Endothelial cell of umbilical vein (primary cell): Measurements from ENCODE around the gene POGZ. TPM values are rescaled to one million over a fixed set of nuclear protein-coding genes. Genes with fewer than 3 reads are reported as not detected.

ENCODE experiments used
- BruUV-seq: library from RNA; stranded (reverse); fragments of 400-500 nt; replicated peaks from 2 replicates; lab custom pipeline; 2021; lab: Mats Ljungman, UMichigan
- CTCF ChIA-PET: fragments of 300-600, 350-600 bp; sonication (Branson Sonifier 250); formaldehyde crosslinking; loops from one replicate; lab custom pipeline; 2021; ENCODE audit warnings: antibody characterized with exemption, inconsistent platforms; lab: Charles Lee
- POLR2A ChIA-PET: fragments of 300-600, 350-600 bp; sonication (Branson Sonifier 250); formaldehyde crosslinking; loops from one replicate; lab custom pipeline; 2021; ENCODE audit warnings: antibody characterized with exemption, inconsistent platforms; lab: Charles Lee
- DNase-seq: peaks from one replicate; pipeline ENCODE4 v3.0.0-alpha.2; 2011; ENCODE audit warnings: low read depth, low spot score
- FAIRE-seq: peaks from 2 replicates; lab custom pipeline; 2011; peaks lifted over from hg19 to GRCh38; lab: Jason Lieb, UNC
- H2AFZ ChIP-seq: 2 replicates; pipeline ENCODE4 v1.6.0; 2012; ENCODE audit warnings: low read depth, low read length, control low read depth, inconsistent platforms
- H3K27ac ChIP-seq: 2 replicates; pipeline ENCODE4 v1.5.1; 2011; ENCODE audit warnings: low read depth, mild to moderate bottlenecking, control low read depth, low read length, moderate library complexity; ENCODE audit not compliant: insufficient read depth
- H3K27me3 ChIP-seq, 2 experiments: 2 replicates each; pipeline versions ENCODE4 v1.6.0 to v1.6.1; 2011; ENCODE audit warnings: low read length in 2 of 2, mixed read lengths in 1 of 2; ENCODE audit not compliant: control insufficient read depth in 2 of 2, insufficient read depth in 2 of 2
- H3K36me3 ChIP-seq, 2 experiments: 2 replicates in 1 of 2; 3 replicates in 1 of 2; pipeline ENCODE4 v1.5.1; 2011; ENCODE audit warnings: low read length in 2 of 2, mild to moderate bottlenecking in 1 of 2, moderate library complexity in 1 of 2; ENCODE audit not compliant: control insufficient read depth in 2 of 2, insufficient read depth in 2 of 2; ENCODE audit errors: extremely low read depth in 1 of 2
- H3K4me1 ChIP-seq: 3 replicates; pipeline ENCODE4 v1.5.1; 2011; ENCODE audit warnings: mild to moderate bottlenecking, low read length; ENCODE audit not compliant: control insufficient read depth, insufficient read depth; ENCODE audit errors: extremely low read depth
- H3K4me2 ChIP-seq: 2 replicates; pipeline ENCODE4 v1.6.1; 2011; ENCODE audit warnings: low read length, control low read depth, mixed read lengths; ENCODE audit not compliant: insufficient read depth
- H3K4me3 ChIP-seq, 3 experiments: fragments of 200-600 bp in 1 of 3; sonication (generic), shearing (Covaris generic) in 1 of 3; replicated peaks in 1 of 3; 2 replicates each; pipeline ENCODE4 v1.5.1; 2011 to 2016; ENCODE audit warnings: control low read depth in 3 of 3, low read length in 3 of 3, mild to moderate bottlenecking in 2 of 3, inconsistent platforms in 1 of 3, low read depth in 1 of 3, moderate library complexity in 1 of 3; ENCODE audit not compliant: insufficient read depth in 1 of 3
- H3K79me2 ChIP-seq: 2 replicates; pipeline ENCODE4 v1.6.0; 2012; ENCODE audit warnings: low read length, inconsistent platforms; ENCODE audit not compliant: control insufficient read depth, insufficient read depth
- H3K9ac ChIP-seq: replicated peaks from 2 replicates; pipeline ENCODE3; 2011; ENCODE audit warnings: low read length, control low read depth; ENCODE audit not compliant: insufficient read depth; ENCODE audit errors: extremely low read depth
- H3K9me1 ChIP-seq: replicated peaks from 3 replicates; pipeline ENCODE4 v1.6.0; 2011; ENCODE audit warnings: mild to moderate bottlenecking, low read length; ENCODE audit not compliant: control insufficient read depth, insufficient read depth; ENCODE audit errors: extremely low read depth
- H3K9me3 ChIP-seq: replicated peaks from 2 replicates; pipeline ENCODE4 v1.5.1; 2012; ENCODE audit warnings: low read length, inconsistent platforms; ENCODE audit not compliant: control insufficient read depth, insufficient read depth
- H4K20me1 ChIP-seq: replicated peaks from 2 replicates; pipeline ENCODE3; 2011; ENCODE audit warnings: mild to moderate bottlenecking, low read length; ENCODE audit not compliant: control insufficient read depth, insufficient read depth; ENCODE audit errors: extremely low read depth
- CTCF ChIP-seq, 2 donors: IDR thresholded peaks; 1 replicate in 1 of 2; 2 replicates in 1 of 2; pipeline ENCODE4 v1.5.1; 2011; ENCODE audit warnings: low read length in 2 of 2, mild to moderate bottlenecking in 2 of 2, moderate library complexity in 2 of 2, control low read depth in 1 of 2, inconsistent platforms in 1 of 2, low read depth in 1 of 2; ENCODE audit not compliant: insufficient read depth in 1 of 2; ENCODE audit errors: extremely low read depth in 1 of 2
- EZH2 ChIP-seq: IDR thresholded peaks from 2 replicates; pipeline ENCODE4 v1.6.1; 2012; ENCODE audit warnings: borderline replicate concordance, low read depth, mild to moderate bottlenecking, moderate library complexity, low read length, inconsistent platforms; ENCODE audit not compliant: severe bottlenecking
- JUN ChIP-seq: IDR thresholded peaks from 2 replicates; pipeline ENCODE4 v1.6.1; 2011; ENCODE audit warnings: borderline replicate concordance, low read depth; ENCODE audit not compliant: insufficient read length, insufficient read depth
- MAX ChIP-seq: IDR thresholded peaks from 2 replicates; pipeline ENCODE4 v1.6.1; 2011; ENCODE audit not compliant: insufficient read depth, insufficient read length
- MYC ChIP-seq: IDR thresholded peaks from one replicate; pipeline ENCODE4 v1.6.1; 2011; ENCODE audit warnings: mild to moderate bottlenecking, low read depth, low read length
- POLR2A ChIP-seq: IDR thresholded peaks from 2 replicates; pipeline ENCODE4 v1.6.1; 2012; ENCODE audit warnings: low read depth, mild to moderate bottlenecking, control low read depth, low read length
- POLR2AphosphoS5 ChIP-seq: IDR thresholded peaks from 2 replicates; pipeline ENCODE4 v1.6.1; 2012; ENCODE audit warnings: low read depth, mild to moderate bottlenecking, control low read depth, low read length, moderate library complexity; ENCODE audit not compliant: insufficient read depth
- dilution Hi-C: fragments of 300-500 bp; cut with MboI; formaldehyde crosslinking; loops from one replicate; pipeline ENCODE4 v1.15.0; 2019; ENCODE audit warnings: low sequenced_read_pairs; ENCODE audit not compliant: extremely low pct_ligation_motif_present
- intact Hi-C: fragments of 100-400 bp; cut with micrococcal nuclease; formaldehyde crosslinking; loops from one replicate; pipeline ENCODE4 v1.10.0; 2022
- polyA plus RNA-seq, 4 experiments: library from polyadenylated mRNA; depleted of rRNA in 3 of 4; stranded (reverse) in 3 of 4; unstranded in 1 of 4; fragments of >200 nt; gene quantifications; 2 replicates each; pipeline versions ENCODE4 v1.2.1 to v1.2.3, GENCODE V29; 2011 to 2012; ENCODE audit warnings: missing spikeins in 1 of 4
- total RNA-seq: library from RNA; stranded (reverse); gene quantifications from 2 replicates; pipeline ENCODE4 v1.2.3, GENCODE V29; 2021

The POGZ gene
- total and polyA plus RNA-seq, 2 donors (not counting 3 experiments of a cell fraction or from before 2014, with no cell fraction given), result 50.7 to 96.7 TPM

GRCh38 chr1:151472856-151473731 is 13.8 kb upstream of the POGZ start:
- CTCF ChIA-PET, result interaction anchor here (1.0 kb wide), 2 partner anchors 11 to 14 kb away, joined by 4 read pairs; partner anchors contain the start of gene POGZ
- no peaks in the 10 kb centered on the region for H3K79me2 ChIP-seq
- peak overlapping the region; percentile 17 for H3K9ac ChIP-seq
- peak overlapping the region; percentile 40 to 64 (median 41) for H3K4me3 ChIP-seq
- intact Hi-C loops (loop anchor here (1.0 to 5.0 kb wide), 3 partner anchors 14 to 119 kb away; partner anchors contain the start of genes CGN and POGZ), dilution Hi-C loops (no loop called here)
- TF ChIP-seq MYC (no peak), CTCF (IDR thresholded peaks at IDR 0.05; ENCODE audit: extremely low read depth in 1 of 2, insufficient read depth in 1 of 2, low read depth in 1 of 2, low read length in 2 of 2) (no peak), JUN (no peak), POLR2A (peak; percentile 39), EZH2 (no peak), MAX (no peak), POLR2AphosphoS5 (peak; percentile 28)
- H3K4me2 ChIP-seq, result peak overlapping the region; percentile 74
- no peaks in the 10 kb centered on the region for H3K27me3 ChIP-seq
- DNase-seq (peak; percentile 52), FAIRE-seq (peak; percentile 78)
- H3K9me1 ChIP-seq, result no peaks in the 10 kb centered on the region
- no TSS peak for BruUV-seq
- H2AFZ ChIP-seq, result peak overlapping the region; percentile 86
- peaks cover 2% of the 10 kb centered on the region for H3K4me1 ChIP-seq
- no peak overlapping the region for H3K27ac ChIP-seq
- H3K9me3 ChIP-seq, result no peaks in the 10 kb centered on the region
- H4K20me1 ChIP-seq, result no peaks in the 10 kb centered on the region
- H3K36me3 ChIP-seq, result no peaks in the 10 kb centered on the region
- POLR2A ChIA-PET, result interaction anchor here (0.6 to 1.6 kb wide), 2 partner anchors 14 to 175 kb away, joined by 4 to 5 read pairs; partner anchors contain the start of gene POGZ
